HG03469 (cell line): ENCODE data around the gene SELP.

ENCODE experiments used
- ATAC-seq: cut with Tn5 transposase; IDR thresholded peaks from one replicate; pipeline ENCODE4 v1.9.1; 2021; ENCODE audit warnings: mild to moderate bottlenecking, moderate library complexity, moderate number of reproducible peaks; ENCODE audit not compliant: unreplicated experiment

SELP gene

DNA sequence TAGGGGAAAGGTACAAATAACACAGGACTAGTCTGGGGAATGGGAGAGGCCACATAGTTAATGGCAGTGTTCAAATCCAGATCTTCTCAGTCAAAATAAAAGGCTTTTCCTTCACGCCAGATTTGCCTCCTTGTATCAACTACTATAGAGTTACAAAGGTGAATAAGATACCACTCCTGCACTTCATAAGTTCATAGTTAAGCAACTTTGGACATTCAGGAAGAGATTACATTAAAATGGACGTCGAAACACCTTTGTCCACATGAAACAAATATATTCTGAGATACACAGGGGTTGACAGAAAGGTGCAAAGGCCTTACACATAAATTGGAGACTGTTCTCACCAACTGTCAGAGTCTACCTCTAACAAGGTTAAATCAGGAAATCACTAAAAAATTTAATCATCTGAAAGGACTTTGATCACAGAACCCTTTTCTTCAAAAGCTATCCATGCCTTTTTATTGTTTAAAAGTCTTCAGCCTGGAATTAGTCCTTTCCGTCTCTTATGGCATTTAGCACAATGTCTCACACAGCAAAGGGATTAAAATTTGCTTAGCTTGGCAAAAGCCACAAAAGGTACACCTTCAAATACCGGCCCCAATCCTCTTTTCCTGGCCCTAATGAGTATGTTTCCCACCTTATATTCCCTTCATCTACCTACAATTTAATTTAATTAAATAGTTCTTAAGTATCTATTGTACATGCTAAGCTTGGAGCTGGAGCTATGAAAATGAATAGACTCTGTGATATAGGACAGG lies 51.8 kb downstream of the SELP start:
- ATAC-seq: no peak

DNA sequence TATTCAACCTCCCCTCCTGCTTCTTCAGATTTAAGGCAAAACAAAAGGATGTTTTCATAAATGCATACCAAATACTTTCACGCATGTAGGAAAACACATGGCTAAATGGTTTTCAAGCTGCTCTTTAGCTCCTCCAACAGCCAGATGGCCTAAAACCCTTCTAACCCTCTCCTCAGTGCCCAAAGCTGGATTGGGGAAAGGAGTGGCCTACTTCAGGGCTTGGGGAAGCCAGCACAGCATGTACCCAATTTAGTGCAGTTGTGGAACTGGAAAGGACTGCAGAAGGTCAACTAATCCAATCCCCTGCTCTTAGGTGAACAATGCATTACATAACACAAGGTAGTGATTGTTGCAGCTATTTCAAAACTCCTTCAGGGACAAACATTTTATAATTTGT lies 53.0 kb downstream of the SELP start:
- ATAC-seq: no peak

DNA sequence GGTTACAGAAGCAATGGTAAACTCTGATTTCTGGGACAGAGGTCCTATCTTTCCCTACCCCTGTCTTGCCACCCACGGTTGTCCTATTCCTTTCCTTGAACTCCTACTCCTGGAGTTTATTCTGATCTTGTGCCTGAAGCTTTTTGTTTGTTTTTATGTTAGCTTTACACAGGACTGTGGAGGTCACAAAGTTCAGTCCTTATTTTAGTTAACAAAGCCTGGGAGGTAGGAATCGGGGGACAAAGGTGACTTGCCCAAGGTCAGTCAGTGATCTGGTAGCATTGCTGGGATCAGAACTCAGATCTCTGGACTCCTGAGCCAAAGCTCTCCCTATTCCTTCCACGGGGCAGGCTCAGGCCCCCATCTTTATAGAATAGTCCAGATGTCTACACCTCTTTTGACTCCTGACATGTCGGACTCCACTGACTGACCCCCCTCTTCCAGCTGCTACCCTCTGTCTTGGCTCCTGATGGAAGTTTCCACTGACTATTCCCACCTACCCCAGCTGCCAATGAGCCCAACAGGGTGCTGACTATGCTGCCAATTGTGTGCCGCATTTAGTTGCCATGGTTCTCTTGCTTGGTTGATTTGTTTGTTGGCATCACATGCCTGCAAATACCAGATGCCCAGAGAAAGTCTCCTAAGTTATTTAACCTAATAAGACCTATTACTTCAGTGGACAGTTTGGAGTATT lies 53.5 kb downstream of the SELP start:
- ATAC-seq: no peak

DNA sequence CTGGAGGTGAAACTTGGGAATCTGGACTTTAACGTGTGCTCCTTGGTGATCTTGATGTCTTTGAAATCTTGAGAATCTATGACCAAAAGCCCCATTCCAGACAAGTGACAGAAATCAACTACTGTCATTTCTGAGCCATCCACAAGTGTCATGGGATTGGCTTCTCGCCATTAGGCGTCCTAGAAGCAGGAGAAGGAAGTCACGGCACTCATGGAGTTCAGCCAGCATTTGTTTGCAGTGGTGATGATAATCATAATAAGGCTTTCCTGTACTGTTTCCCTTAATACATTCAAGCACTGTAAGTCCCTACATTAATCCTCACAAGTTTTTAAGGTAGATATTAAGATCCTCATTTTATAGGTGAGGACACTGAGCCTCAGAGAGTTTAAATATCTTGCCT lies 55.6 kb downstream of the SELP start:
- no peak for ATAC-seq

DNA sequence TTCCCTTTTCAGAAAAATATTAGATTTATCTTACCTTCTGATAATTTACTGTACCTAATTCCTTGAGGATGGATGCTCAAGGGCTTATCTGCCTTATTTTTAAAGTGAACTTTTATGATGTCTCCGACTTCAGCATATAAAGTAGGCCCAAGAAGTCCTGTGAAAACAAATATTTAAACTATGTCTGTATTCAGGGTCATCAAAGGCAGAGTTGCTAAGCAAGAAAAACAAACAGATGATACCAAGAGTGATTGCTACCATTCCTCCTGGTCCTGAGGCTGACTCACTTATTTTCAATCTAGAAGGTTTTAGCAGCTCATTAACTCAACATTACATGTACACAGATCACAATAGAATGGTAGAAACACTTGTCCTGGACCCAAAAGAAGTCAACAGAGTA lies 57.7 kb downstream of the SELP start:
- ATAC-seq: no peak

DNA sequence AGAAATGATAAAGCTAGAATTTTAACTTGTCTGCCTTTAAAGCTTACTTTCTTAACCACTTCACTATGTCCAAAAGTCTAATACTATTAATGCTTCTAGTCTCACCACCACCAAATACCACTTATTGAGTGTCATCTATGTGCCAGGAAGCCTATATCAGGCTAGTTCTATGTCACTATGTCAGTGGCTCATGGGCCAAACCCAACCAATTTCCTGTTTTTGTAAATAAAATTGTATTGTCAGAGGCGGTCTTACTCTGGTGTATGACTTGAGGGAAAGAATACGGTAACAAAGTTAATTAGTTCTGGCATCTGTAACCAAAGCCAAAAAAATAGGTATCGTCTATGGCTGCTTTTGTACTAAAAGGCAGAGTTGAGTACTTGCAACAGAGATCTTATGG lies 58.5 kb downstream of the SELP start:
- no peak for ATAC-seq

DNA sequence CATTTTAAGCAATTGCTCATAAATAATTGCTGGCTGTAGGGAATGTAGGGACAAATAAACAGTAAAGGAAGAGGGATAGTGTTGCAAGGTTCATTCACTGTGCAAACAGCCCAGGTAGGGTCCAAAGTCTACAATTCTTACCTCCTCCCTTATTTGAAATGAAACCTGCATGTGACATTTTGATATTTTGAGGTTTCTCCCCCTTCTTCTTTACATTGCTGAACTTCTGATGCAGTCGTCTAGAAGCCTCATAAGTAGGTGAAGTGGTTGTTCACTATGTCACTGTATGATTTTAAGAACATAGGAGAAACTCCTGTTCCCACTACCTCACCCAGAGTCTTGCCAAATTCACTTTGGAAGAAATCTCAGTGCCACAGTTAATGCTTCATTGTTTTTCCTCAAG lies 59.8 kb downstream of the SELP start:
- ATAC-seq: no peak

DNA sequence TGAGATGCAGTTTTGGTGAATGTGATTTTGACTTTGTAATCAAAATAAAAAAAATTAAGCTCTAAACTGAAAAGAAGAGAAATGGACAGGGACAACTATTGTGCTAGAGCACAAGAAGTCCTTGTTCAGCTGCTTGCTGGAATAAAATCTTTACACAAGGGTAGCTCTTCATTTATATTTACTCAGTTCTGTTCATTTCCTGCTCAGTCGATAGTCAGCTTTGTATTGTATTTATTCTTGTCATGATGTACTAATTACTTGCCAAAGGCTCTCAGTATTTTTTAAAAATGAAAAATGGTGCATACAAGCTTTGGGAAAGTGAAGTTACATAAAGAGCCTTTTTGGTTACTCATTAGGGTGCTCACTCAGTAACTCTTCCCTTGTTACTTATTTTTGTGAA lies 61.4 kb downstream of the SELP start:
- ATAC-seq: no peak

DNA sequence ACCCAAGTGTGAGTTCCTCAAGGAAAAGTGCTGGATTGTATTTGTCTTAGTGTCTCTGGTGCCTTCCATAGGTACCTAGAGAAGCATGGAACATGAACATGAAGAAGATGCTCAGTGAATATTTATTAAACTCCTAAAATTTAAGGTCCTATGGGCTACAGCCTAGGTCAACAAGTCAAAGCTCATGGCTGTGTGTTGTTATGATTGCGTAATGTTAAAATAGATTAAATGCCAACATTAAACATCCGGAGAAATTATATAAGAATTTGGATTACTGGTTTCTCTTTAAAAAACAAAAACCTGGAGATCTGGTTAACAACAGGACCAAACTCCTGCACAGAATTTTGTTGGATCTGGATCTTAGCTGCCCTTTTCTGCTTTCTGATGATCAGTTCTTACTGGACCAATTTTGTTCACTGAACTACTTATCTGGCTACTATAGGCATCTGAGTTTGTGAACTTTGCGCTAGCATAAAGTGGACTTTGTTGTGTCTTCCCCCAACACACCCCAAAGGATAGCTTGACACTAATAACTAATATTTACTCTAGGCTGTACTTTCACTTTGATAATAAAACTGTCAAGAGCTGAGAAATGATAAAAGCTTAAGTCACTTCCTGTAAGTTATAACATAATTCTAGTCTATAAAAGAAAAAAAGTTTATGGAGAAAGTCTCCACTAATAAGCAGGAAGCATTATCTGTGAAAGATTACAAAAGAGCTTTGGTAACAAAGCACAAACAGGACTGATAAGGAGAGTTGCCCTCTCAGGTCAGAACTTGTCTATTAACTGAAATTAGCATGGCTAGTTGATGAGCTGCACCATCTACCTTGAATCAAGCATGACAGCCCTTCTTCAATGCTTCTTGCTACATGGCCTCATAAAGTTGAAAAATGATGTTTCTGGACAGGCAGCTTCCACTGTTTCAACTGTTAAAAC lies 64.3 kb downstream of the SELP start:
- ATAC-seq: no peak

DNA sequence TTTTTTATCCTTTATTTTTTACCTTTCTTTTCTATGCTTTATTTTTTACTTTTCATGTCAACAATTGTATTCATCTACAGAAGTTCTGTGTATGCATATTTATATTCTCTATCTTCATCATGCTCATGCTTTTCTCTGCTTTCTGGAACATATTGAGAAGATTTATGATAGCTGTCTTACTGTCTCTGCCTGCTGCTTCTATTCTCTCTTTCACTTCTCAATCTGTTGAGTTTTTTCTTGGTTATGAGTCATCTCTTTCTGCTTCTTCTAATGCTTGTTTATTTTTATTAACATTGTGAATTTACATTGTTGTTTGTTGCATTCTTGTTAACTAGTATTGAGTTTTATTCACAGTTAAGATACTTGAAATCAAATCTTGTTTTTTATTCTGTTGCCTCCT lies 66.3 kb downstream of the SELP start:
- no peak for ATAC-seq

DNA sequence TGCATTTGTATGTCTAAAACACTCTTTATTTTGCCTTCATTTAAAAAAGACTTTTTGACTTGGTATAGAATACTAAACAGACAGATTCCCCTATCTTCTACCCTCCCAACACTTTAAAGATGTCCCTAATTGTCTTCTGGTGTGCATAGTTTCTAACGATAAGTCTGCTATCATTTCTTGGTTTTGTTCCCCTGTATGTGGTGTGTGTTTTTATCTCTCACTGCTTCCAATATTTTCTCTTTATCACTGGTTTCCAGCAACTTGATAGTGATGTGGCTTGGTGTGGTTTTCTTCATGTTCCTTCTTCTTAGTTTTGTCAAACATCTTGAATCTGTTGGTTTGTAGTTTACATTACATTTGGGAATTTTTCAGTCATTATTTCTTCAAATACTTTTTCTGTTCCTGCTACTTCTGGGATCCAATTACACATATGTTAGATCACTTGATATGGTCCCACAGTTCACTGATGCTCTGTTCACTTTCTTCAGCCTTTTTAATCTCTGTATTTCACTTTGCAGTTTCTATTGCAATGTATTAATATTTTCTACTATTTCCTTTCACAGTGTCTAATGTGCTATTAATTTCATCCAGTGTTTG lies 66.8 kb downstream of the SELP start:
- ATAC-seq: no peak

DNA sequence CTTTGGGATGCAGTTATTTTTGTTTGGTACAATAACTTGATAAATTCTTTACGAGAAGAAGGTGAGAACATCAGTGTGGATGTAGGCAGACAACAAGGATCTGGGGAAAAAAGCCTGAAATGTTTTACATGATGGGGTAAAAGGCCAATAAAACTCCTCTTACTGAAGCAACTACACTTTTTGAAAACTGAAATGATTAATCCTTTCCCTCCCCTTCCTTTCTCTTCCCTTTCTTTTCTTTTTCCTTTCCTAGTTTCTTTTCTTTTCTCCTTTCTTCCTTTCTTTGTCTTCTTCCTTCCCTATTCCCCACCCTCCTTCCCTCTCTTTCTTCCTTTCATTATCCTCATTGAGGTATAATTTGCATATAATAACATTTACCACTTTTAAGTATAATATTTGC lies 68.2 kb downstream of the SELP start:
- ATAC-seq: no peak

DNA sequence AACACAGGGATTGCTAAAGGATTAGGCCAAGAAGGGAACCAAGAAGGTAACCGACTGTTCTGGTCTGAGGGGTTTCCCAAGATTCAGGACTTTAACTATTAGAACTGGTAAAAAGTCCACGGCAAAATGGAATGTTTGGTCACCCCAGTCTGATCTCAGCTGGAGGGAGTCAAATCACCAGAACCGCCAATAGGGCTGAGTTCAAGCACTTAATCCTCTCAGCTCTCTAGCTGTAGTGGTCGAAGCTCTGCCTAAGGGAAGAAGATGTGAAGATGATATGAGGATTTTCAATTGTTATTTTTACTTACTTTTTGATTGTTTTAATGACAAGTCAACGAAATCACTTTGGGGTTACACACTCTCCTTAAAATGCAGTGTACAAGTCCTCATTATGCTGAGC lies 72.8 kb downstream of the SELP start:
- ATAC-seq: no peak

DNA sequence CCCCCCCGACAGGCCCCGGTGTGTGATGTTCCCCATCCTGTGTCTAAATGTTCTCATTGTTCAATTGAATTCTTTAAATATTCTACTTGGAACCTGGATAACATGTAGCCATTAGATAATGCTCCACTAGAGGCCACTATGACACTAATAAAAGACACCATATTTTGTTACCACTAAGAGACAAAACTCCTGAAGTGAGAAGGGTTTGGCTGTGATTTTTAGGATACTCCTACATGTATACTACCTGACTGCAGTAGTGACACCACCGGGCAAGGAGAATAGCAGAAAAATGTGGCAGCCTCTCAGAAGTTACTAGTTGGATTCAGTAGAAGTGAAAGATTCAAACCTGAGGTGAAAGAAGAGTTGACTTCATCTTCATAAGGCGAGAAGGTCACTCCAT lies 79.6 kb downstream of the SELP start:
- ATAC-seq: no peak

DNA sequence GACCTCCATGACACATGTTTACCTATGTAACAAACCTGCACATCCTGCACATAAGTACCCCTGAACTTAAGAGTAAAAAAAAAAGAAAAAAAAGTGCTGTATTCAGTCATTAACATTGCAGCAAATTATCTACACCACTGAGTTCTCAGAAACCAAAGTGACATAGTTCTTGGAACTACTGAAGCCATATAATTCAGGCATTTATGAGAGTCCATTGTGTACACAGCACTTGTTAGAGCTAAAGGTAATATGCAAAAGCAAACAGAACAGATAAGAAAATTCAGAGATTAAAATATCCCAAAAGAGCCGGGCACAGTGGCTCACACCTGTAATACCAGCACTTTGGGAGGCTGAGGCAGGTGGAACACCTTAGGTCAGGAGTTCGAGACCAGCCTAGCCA lies 81.6 kb downstream of the SELP start:
- ATAC-seq: no peak

DNA sequence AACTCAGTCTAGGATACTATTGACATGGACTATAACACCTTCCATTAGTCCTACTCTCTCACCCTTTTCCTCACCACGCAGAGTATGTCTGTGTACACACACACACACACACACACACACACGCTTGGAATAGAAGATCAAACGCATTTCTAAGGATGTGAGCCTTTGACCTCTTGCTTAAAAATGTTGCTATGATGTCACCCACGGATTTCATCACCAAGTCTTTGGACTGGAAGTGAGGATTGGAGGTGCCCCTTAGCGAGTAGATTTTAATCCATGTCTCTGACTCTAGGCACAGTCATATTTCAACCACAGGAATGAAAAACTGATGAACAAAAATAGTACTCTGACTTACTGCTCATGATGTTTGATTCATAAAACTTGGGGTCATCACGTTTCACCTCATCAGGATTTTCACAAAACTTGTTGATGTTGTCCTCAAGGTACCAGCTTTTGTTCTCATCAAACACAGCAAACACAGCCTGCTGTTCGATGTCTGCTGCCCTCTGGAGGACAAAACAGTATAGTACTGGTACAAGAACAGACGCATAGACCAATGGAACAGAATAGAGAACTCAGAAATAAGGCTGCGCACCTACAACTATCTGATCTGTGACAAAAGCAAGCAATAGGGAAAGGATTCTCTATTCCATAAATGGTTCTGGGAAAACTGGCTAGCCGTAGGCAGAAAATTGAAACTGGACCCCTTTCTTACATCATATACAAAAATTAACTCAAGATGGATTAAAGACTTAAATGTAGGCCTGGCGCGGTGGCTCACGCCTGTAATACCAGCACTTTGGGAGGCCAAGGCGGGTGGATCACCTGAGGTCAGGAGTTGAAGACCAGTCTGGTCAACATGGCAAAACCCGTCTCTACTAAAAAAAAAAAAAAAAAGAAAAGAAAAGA lies 83.6 kb downstream of the SELP start:
- peak; percentile 58 for ATAC-seq

DNA sequence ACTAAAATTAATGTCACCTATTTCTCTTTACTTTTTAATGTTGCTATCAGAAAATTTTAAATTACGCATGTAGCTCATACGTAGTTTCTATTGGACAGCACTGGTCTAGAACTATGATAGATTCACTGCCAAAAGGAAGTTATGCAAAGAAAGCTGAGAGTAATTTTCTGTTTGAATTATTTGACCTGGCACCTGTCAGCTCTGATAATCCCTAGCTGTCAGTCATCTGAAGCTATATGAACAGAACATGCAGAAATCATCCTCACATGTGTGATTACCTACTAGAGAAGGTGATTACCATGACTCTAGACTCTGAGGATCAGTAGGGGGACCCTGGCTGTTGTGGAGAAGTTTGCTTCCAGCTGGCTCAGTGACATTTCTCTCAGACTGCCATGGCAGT lies 84.5 kb downstream of the SELP start:
- no peak for ATAC-seq

DNA sequence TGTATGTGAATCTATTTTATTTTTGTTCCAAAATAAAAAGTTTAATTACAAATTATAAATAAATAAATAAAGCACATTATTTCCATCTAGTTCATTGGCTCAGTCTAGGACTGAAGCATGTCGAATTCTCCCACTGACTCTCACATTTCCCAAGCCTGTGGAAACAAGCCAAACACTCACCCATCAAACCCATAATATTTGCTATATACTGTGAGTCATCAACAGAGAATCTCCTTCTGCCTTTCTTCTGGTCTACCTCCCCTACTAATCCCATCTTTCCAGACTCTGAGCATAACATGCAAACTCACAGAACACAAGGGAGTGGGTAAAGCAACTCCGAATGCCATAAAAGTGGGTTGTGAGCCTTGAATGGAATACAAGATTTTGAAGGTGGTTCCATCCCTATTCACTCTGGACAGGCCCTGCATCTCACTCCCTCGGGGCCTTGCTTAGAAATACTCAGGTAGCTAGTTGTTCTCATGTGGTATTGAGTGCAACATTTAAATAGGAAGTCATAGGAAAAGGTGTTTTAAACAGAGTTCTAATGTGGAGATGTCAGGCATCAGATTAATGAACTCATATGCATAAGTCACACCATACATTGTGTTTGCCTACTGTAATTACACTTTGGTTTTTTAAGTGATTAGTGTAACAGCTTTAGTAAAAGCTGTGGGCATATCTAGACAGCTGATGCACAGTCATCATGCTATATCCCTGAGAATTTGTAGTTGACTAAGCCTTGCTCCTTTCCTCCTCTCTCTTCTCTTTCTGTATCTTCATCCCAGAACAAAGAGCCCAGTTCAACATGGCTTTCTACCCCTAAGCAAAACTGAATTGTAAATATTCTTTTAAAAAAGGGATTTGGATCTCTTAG lies 90.7 kb downstream of the SELP start:
- ATAC-seq: no peak
